Measurements from ENCODE around the gene BAZ2B. TPM values are rescaled to one million over a fixed set of nuclear protein-coding genes. Genes with fewer than 3 reads are reported as not detected.

BAZ2B gene
- total RNA-seq, 6 experiments from 2014 or later, result 18.0 to 32.8 (median 24.2) TPM

GRCh38 chr2:159317392-159318088, 298.8 kb downstream of the BAZ2B start:
- no peak for DNase-seq
- Histone ChIP-seq H3K27me3 (no peaks in the 10 kb centered on the region), H3K36me3 (peaks cover 0 to 15% (median 7%) of the 10 kb centered on the region in 4 donors), H3K27ac (no peak overlapping the region), H3K4me3 (no peak overlapping the region), H3K4me1 (no peaks in the 10 kb centered on the region), H3K9me3 (no peaks in the 10 kb centered on the region)
- ATAC-seq, result no peak
- intact Hi-C loops (cut with DNase I), result no loop called here
- TF ChIP-seq CTCF (IDR thresholded peaks at IDR 0.05) (no peak), POLR2A (IDR thresholded peaks at IDR 0.05) (no peak)
- 97% methylated on average over 3 of the region's 3 CpGs for WGBS (ENCODE audit: insufficient coverage, low coverage, low lambda C conversion rate, missing lambda C conversion rate)

GRCh38 chr2:159307942-159308341, 308.4 kb downstream of the BAZ2B start:
- intact Hi-C loops (cut with DNase I), result no loop called here
- TF ChIP-seq CTCF (IDR thresholded peaks at IDR 0.05) (no peak), POLR2A (IDR thresholded peaks at IDR 0.05) (no peak)

GRCh38 chr2:159300586-159300985, 315.8 kb downstream of the BAZ2B start:
- WGBS (ENCODE audit: insufficient coverage, low coverage, low lambda C conversion rate, missing lambda C conversion rate), result 48% methylated on average over 3 of the region's 3 CpGs
- no peaks in the 10 kb centered on the region for H3K9me3 ChIP-seq
- no peak overlapping the region for H3K27ac ChIP-seq
- intact Hi-C loops (cut with DNase I), result no loop called here
- no peaks in the 10 kb centered on the region for H3K36me3 ChIP-seq
- ATAC-seq, result no peak
- H3K4me3 ChIP-seq, result no peak overlapping the region
- H3K4me1 ChIP-seq, result no peaks in the 10 kb centered on the region
- no peaks in the 10 kb centered on the region for H3K27me3 ChIP-seq
- DNase-seq, result no peak
- TF ChIP-seq CTCF (IDR thresholded peaks at IDR 0.05) (no peak), POLR2A (IDR thresholded peaks at IDR 0.05) (no peak)

More at GRCh38 chr2:159307942-159308341, 308.4 kb downstream of the BAZ2B start:
- no peaks in the 10 kb centered on the region for H3K27me3 ChIP-seq
- H3K9me3 ChIP-seq, result no peaks in the 10 kb centered on the region
- no peaks in the 10 kb centered on the region for H3K4me1 ChIP-seq
- DNase-seq (no peak), ATAC-seq (no peak)
- no peak overlapping the region for H3K4me3 ChIP-seq
- H3K36me3 ChIP-seq, result no peaks in the 10 kb centered on the region
- no peak overlapping the region for H3K27ac ChIP-seq

- no peaks in the 10 kb centered on the region for H3K9me3 ChIP-seq
- no peaks in the 10 kb centered on the region for H3K36me3 ChIP-seq
- no peak overlapping the region for H3K27ac ChIP-seq
- H3K4me1 ChIP-seq, result no peaks in the 10 kb centered on the region
- TF ChIP-seq CTCF (IDR thresholded peaks at IDR 0.05) (no peak), POLR2A (IDR thresholded peaks at IDR 0.05) (no peak)
- ATAC-seq (no peak), DNase-seq (no peak)
- intact Hi-C loops (cut with DNase I), result no loop called here
- no peak overlapping the region for H3K4me3 ChIP-seq
- no peaks in the 10 kb centered on the region for H3K27me3 ChIP-seq
Measured at GRCh38 chr2:159298967-159299366, 317.4 kb downstream of the BAZ2B start.

Data from right lobe of liver (tissue), 6 donors.